OCI-LY3 (cell line): Measurements from ENCODE around the gene MIEF1.

Experiments
- CTCF ChIP-seq: fragments of 200-600, 300-600 bp; sonication (generic); IDR thresholded peaks from 2 replicates; pipeline ENCODE4 v1.5.1; 2014; ENCODE audit warnings: antibody characterized with exemption, low read length, low read depth
- EZH2phosphoT487 ChIP-seq: fragments of 200-600 bp; shearing (Covaris generic); IDR thresholded peaks from 2 replicates; pipeline ENCODE4 v1.6.1; 2018; ENCODE audit warnings: antibody characterized with exemption, mixed run types, low read depth

DNA sequence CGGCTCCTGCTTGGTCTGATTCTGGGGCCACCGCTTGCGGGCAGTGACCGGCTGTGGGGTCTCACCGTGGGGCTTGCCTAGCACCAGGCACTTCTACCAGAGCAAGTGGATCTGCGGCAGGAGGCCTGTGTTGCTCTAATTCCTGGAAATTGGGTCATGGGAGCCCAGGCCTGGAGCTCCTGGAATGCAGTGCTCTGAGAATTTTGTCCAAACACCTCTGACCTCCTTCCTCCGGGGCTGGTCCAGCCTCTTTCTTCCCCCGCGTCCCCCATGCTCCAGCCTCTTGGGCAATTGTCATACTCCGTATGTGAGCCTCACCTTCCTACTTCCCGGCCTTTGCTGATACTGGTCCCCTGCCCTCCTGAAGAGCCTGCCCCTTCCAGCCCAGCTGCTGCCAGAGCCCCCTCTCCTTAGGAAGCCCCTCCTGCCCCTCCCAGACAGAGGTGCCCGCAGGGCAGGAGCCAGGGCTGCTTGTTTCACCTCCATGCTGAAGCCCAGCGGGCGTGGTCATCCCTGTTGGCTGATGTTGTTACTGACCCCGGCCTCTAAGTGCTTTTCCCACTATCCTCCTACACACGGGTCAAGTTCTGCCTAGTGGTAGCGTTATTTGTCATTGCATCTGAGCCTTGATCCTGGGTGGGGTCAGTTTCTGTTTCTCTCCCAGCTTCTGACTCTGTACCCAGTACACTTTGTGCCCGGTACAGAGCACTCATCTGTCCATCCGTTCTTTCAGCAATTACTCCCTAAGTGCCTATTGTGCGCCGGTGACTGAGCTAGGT lies 35.7 kb upstream of the MIEF1 start:
- no peak for TF ChIP-seq CTCF
- no peak for TF ChIP-seq EZH2phosphoT487
